H9 (cell line): ENCODE data around the gene SRP68. TPM values are rescaled to one million over a fixed set of nuclear protein-coding genes. Genes with fewer than 3 reads are reported as not detected.

ENCODE experiments used
- DNase-seq: peaks from one replicate; pipeline ENCODE4 v3.0.0-alpha.2; 2017
- H2AFZ ChIP-seq: one replicate; pipeline ENCODE4 v1.6.1; 2013; ENCODE audit warnings: mild to moderate bottlenecking, low read length, control low read depth, moderate library complexity
- H2AK5ac ChIP-seq: 2 replicates; pipeline ENCODE4 v1.6.1; 2013; ENCODE audit warnings: low read length, control low read depth, mixed read lengths; ENCODE audit not compliant: insufficient read length
- H2BK120ac ChIP-seq: one replicate; pipeline ENCODE4 v1.6.1; 2013; ENCODE audit warnings: low read depth, mild to moderate bottlenecking, low read length, control low read depth, inconsistent platforms; ENCODE audit not compliant: poor library complexity, severe bottlenecking
- H2BK12ac ChIP-seq: 2 replicates; pipeline ENCODE4 v1.6.1; 2013; ENCODE audit warnings: low read length, control low read depth, mixed read lengths, low read depth; ENCODE audit not compliant: insufficient read length
- H2BK15ac ChIP-seq: 2 replicates; pipeline ENCODE4 v1.6.1; 2013; ENCODE audit warnings: low read depth, low read length, control low read depth
- H2BK20ac ChIP-seq: one replicate; pipeline ENCODE4 v1.6.1; 2013; ENCODE audit warnings: low read depth, mild to moderate bottlenecking, low read length, control low read depth, inconsistent platforms; ENCODE audit not compliant: poor library complexity, severe bottlenecking
- H2BK5ac ChIP-seq: 2 replicates; pipeline ENCODE4 v1.6.1; 2013; ENCODE audit warnings: low read length, control low read depth, mixed read lengths; ENCODE audit not compliant: insufficient read length
- H3K14ac ChIP-seq: 2 replicates; pipeline ENCODE4 v1.6.1; 2013; ENCODE audit warnings: low read length, control low read depth; ENCODE audit not compliant: insufficient read depth
- H3K18ac ChIP-seq: 2 replicates; pipeline ENCODE4 v1.6.1; 2013; ENCODE audit warnings: low read depth, mild to moderate bottlenecking, mixed read lengths, low read length, control low read depth; ENCODE audit not compliant: insufficient read length
- H3K23ac ChIP-seq: 2 replicates; pipeline ENCODE4 v1.6.1; 2013; ENCODE audit warnings: low read length, control low read depth, mixed read lengths, low read depth; ENCODE audit not compliant: insufficient read length
- H3K23me2 ChIP-seq: 2 replicates; pipeline ENCODE4 v1.6.1; 2013; ENCODE audit warnings: low read depth, mild to moderate bottlenecking, mixed read lengths, low read length, control low read depth; ENCODE audit not compliant: insufficient read length, poor library complexity, severe bottlenecking
- H3K27ac ChIP-seq: 2 replicates; pipeline ENCODE4 v1.5.1; 2013; ENCODE audit warnings: low read length, control low read depth, mixed read lengths, low read depth; ENCODE audit not compliant: insufficient read length
- H3K27me3 ChIP-seq: 2 replicates; pipeline ENCODE4 v1.6.1; 2013; ENCODE audit warnings: low read length, control low read depth, inconsistent platforms; ENCODE audit not compliant: insufficient read depth
- H3K4ac ChIP-seq: 2 replicates; pipeline ENCODE4 v1.6.1; 2013; ENCODE audit warnings: low read depth, mild to moderate bottlenecking, control low read depth, inconsistent platforms, low read length, moderate library complexity
- H3K4me1 ChIP-seq: 2 replicates; pipeline ENCODE4 v1.6.1; 2013; ENCODE audit warnings: low read length, control low read depth, inconsistent platforms; ENCODE audit not compliant: insufficient read depth
- H3K4me2 ChIP-seq: 2 replicates; pipeline ENCODE4 v1.6.1; 2013; ENCODE audit warnings: low read length, control low read depth, mixed read lengths; ENCODE audit not compliant: insufficient read length, insufficient read depth
- H3K56ac ChIP-seq: 2 replicates; pipeline ENCODE4 v1.6.1; 2013; ENCODE audit warnings: low read depth, mild to moderate bottlenecking, mixed read lengths, low read length, control low read depth; ENCODE audit not compliant: insufficient read length
- H3K79me1 ChIP-seq: 2 replicates; pipeline ENCODE4 v1.6.1; 2013; ENCODE audit warnings: low read depth, mild to moderate bottlenecking, moderate library complexity, low read length, control low read depth, inconsistent platforms; ENCODE audit not compliant: insufficient read depth, poor library complexity, severe bottlenecking
- H3K79me2 ChIP-seq: 2 replicates; pipeline ENCODE4 v1.6.1; 2013; ENCODE audit warnings: low read length, control low read depth, inconsistent platforms; ENCODE audit not compliant: insufficient read depth
- H3K9ac ChIP-seq: 2 replicates; pipeline ENCODE4 v1.6.1; 2013; ENCODE audit warnings: low read length, control low read depth, mixed read lengths; ENCODE audit not compliant: insufficient read length; ENCODE audit errors: extremely low read depth
- H3K9me3 ChIP-seq: one replicate; pipeline ENCODE4 v1.6.1; 2013; ENCODE audit warnings: low read depth, low read length, inconsistent platforms; ENCODE audit not compliant: control insufficient read depth
- H3T11ph ChIP-seq: one replicate; pipeline ENCODE4 v1.6.1; 2013; ENCODE audit warnings: mild to moderate bottlenecking, low read length, control low read depth, inconsistent platforms
- H4K20me1 ChIP-seq: one replicate; pipeline ENCODE4 v1.6.1; 2013; ENCODE audit not compliant: control insufficient read depth, insufficient read length, insufficient read depth
- H4K5ac ChIP-seq: 2 replicates; pipeline ENCODE4 v1.6.1; 2013; ENCODE audit warnings: low read depth, mild to moderate bottlenecking, mixed read lengths, low read length, control low read depth; ENCODE audit not compliant: insufficient read length
- H4K8ac ChIP-seq: replicated peaks from 2 replicates; pipeline ENCODE4 v1.6.1; 2013; ENCODE audit warnings: low read length, control low read depth, mixed read lengths, low read depth; ENCODE audit not compliant: insufficient read length
- H4K91ac ChIP-seq: 2 replicates; pipeline ENCODE4 v1.6.1; 2013; ENCODE audit warnings: low read depth, mild to moderate bottlenecking, moderate library complexity, mixed read lengths, low read length, control low read depth; ENCODE audit not compliant: insufficient read length
- H3K27ac Mint-ChIP-seq, 3 experiments: 2 replicates in 2 of 3; 3 replicates in 1 of 3; pipeline ENCODE4 v1.8.0; 2020 to 2021; ENCODE audit warnings: mixed read lengths in 3 of 3, mild to moderate bottlenecking in 1 of 3, moderate library complexity in 1 of 3
- H3K27me3 Mint-ChIP-seq: 2 replicates; pipeline ENCODE4 v1.8.0; 2021; ENCODE audit warnings: low read depth, mild to moderate bottlenecking, moderate library complexity, mixed read lengths
- H3K36me3 Mint-ChIP-seq, 3 experiments: 2 replicates in 2 of 3; 3 replicates in 1 of 3; pipeline ENCODE4 v1.8.0; 2020 to 2021; ENCODE audit warnings: low read depth in 3 of 3, mixed read lengths in 3 of 3; ENCODE audit not compliant: insufficient read depth in 1 of 3
- H3K4me1 Mint-ChIP-seq, 2 experiments: 2 replicates each; pipeline ENCODE4 v1.8.0; 2020; ENCODE audit warnings: mixed read lengths in 2 of 2
- H3K4me3 Mint-ChIP-seq, 2 experiments: 2 replicates in 1 of 2; 3 replicates in 1 of 2; pipeline ENCODE4 v1.8.0; 2020 to 2021; ENCODE audit warnings: mild to moderate bottlenecking in 2 of 2, mixed read lengths in 2 of 2, moderate library complexity in 1 of 2
- H3K9me3 Mint-ChIP-seq, 2 experiments: 2 replicates in 1 of 2; 3 replicates in 1 of 2; pipeline ENCODE4 v1.8.0; 2020; ENCODE audit warnings: mild to moderate bottlenecking in 2 of 2, mixed read lengths in 2 of 2, moderate library complexity in 1 of 2
- CTCF ChIP-seq: fragments of 200-600 bp; sonication (generic); conservative IDR thresholded peaks from 3 replicates; pipeline ENCODE4 v1.8.0; 2021; ENCODE audit warnings: antibody characterized with exemption, mild to moderate bottlenecking
- WGBS: extraction: QIAGEN DNeasy Blood & Tissue Kit; methylation state at CpG from one replicate; pipeline ENCODE4 v1.1.7; 2013; ENCODE audit warnings: missing lambda C conversion rate, low lambda C conversion rate, mixed read lengths; ENCODE audit not compliant: insufficient read length; ENCODE audit errors: extremely low coverage; 5-methylcytosine and 5-hydroxymethylcytosine counted together
- total RNA-seq: library from RNA; stranded (reverse); gene quantifications from 2 replicates; pipeline ENCODE4 v1.2.1, GENCODE V29; 2021

The SRP68 gene
- total RNA-seq, 1 experiment from 2014 or later: 86.1 TPM

GRCh38 chr17:76014925-76015261 lies 57.4 kb downstream of the SRP68 start:
- Histone ChIP-seq H2BK12ac (no peak overlapping the region), H4K20me1 (no peaks in the 10 kb centered on the region), H2BK5ac (no peak overlapping the region), H2BK120ac (no peak overlapping the region), H2BK20ac (no peak overlapping the region), H3K56ac (no peak overlapping the region), H3K23ac (no peak overlapping the region), H4K8ac (no peak overlapping the region), H2AK5ac (no peak overlapping the region), H3T11ph (no peak overlapping the region), H3K4me1 (no peaks in the 10 kb centered on the region), H4K5ac (no peak overlapping the region), H3K27ac (no peak overlapping the region), H3K23me2 (no peaks in the 10 kb centered on the region), H2AFZ (no peak overlapping the region), H3K14ac (no peak overlapping the region), H3K27me3 (no peaks in the 10 kb centered on the region), H3K9ac (no peak overlapping the region), H3K18ac (no peak overlapping the region), H3K9me3 (no peaks in the 10 kb centered on the region), H3K79me2 (no peaks in the 10 kb centered on the region), H4K91ac (no peak overlapping the region), H3K79me1 (no peaks in the 10 kb centered on the region), H3K4me2 (no peak overlapping the region), H3K4ac (no peak overlapping the region), H2BK15ac (no peak overlapping the region)
- no CpG with 5 or more reads among the region's 26 CpGs for WGBS
- DNase-seq: peak; percentile 59
- Mint-ChIP-seq H3K27me3 (peaks cover 6% of the 10 kb centered on the region), H3K4me3 (no peak overlapping the region), H3K36me3 (no peaks in the 10 kb centered on the region; a peak in 1 of 7 replicates), H3K27ac (no peak overlapping the region), H3K4me1 (peaks cover 3 to 9% of the 10 kb centered on the region in 2 experiments), H3K9me3 (no peaks in the 10 kb centered on the region)
- TF ChIP-seq CTCF: no peak
